MCF 10A (cell line): ENCODE measurements around the gene LCE6A. TPM values are rescaled to one million over a fixed set of nuclear protein-coding genes. Genes with fewer than 3 reads are reported as not detected.

Source experiments
- BruUV-seq: library from RNA; stranded (reverse); fragments of 400-500 nt; replicated peaks from 2 replicates; lab custom pipeline; 2021; lab: Mats Ljungman, UMichigan
- CTCF ChIA-PET: fragments of 300-600 bp; sonication (Branson Sonifier 250); formaldehyde crosslinking; extraction: SDS; loops from one replicate; lab custom pipeline; 2021; ENCODE audit warnings: antibody characterized with exemption, inconsistent platforms; lab: Yijun Ruan, JAX
- POLR2A ChIA-PET: fragments of 300-600, 350-650 bp; sonication (Branson Sonifier 250); formaldehyde crosslinking; extraction: SDS; loops from one replicate; lab custom pipeline; 2020; ENCODE audit warnings: antibody characterized with exemption, inconsistent platforms; lab: Yijun Ruan, JAX
- DNase-seq: peaks from one replicate; pipeline ENCODE4 v3.0.0-alpha.2; 2018; ENCODE audit not compliant: unreplicated experiment
- H3K27ac Mint-ChIP-seq: one replicate; pipeline ENCODE4 v1.8.0; 2022; ENCODE audit warnings: mild to moderate bottlenecking, low read depth, mixed read lengths; ENCODE audit not compliant: unreplicated experiment
- H3K27me3 Mint-ChIP-seq: one replicate; pipeline ENCODE4 v1.8.0; 2022; ENCODE audit warnings: mixed read lengths; ENCODE audit not compliant: insufficient read depth, unreplicated experiment
- H3K36me3 Mint-ChIP-seq: one replicate; pipeline ENCODE4 v1.8.0; 2022; ENCODE audit warnings: mild to moderate bottlenecking, moderate library complexity, mixed read lengths; ENCODE audit not compliant: insufficient read depth, unreplicated experiment
- H3K4me1 Mint-ChIP-seq: one replicate; pipeline ENCODE4 v1.8.0; 2022; ENCODE audit warnings: mixed read lengths; ENCODE audit not compliant: insufficient read depth, unreplicated experiment
- H3K4me3 Mint-ChIP-seq: one replicate; pipeline ENCODE4 v1.8.0; 2022; ENCODE audit warnings: mild to moderate bottlenecking, moderate library complexity, mixed read lengths; ENCODE audit not compliant: unreplicated experiment
- H3K9me3 Mint-ChIP-seq: one replicate; pipeline ENCODE4 v1.8.0; 2022; ENCODE audit warnings: mixed read lengths; ENCODE audit not compliant: unreplicated experiment
- CTCF ChIP-seq: fragments of 200-600 bp; IDR thresholded peaks from one replicate; pipeline ENCODE4 v1.8.0; 2022; ENCODE audit warnings: antibody characterized with exemption, mild to moderate bottlenecking; ENCODE audit not compliant: unreplicated experiment
- intact Hi-C: fragments of 100-400 bp; cut with micrococcal nuclease; formaldehyde crosslinking; loops from 2 replicates; pipeline ENCODE4 v1.14.1; 2022
- total RNA-seq: library from RNA; stranded (reverse); gene quantifications from 2 replicates; pipeline ENCODE4 v1.2.3, GENCODE V29; 2022

The LCE6A gene
- total RNA-seq, 1 experiment from 2014 or later, result not detected

GRCh38 chr1:152880907-152881306, 38.3 kb downstream of the LCE6A start:
- no peak overlapping the region for H3K4me3 Mint-ChIP-seq
- H3K9me3 Mint-ChIP-seq, result no peaks in the 10 kb centered on the region
- no peak for TF ChIP-seq CTCF
- H3K27ac Mint-ChIP-seq, result no peak overlapping the region
- peaks cover 40% of the 10 kb centered on the region for H3K4me1 Mint-ChIP-seq
- ChIA-PET CTCF (interaction anchor here (1.1 to 3.0 kb wide), 3 partner anchors 10 to 46 kb away, joined by 4 to 18 read pairs (median 13); no protein-coding TSS in a partner anchor), POLR2A (no interaction called here)
- no TSS peak for BruUV-seq
- no peak for DNase-seq
- no peaks in the 10 kb centered on the region for H3K27me3 Mint-ChIP-seq
- intact Hi-C loops, result no loop called here
- H3K36me3 Mint-ChIP-seq, result no peaks in the 10 kb centered on the region

GRCh38 chr1:152884085-152884484, 41.4 kb downstream of the LCE6A start:
- no TSS peak for BruUV-seq
- POLR2A ChIA-PET, result interaction anchor here (0.9 to 1.3 kb wide), 3 partner anchors 23 to 301 kb away, joined by 3 to 4 read pairs (median 4); partner anchors contain the start of gene IVL
- CTCF ChIA-PET, result interaction anchor here (1.5 to 5.0 kb wide), 5 partner anchors 12 to 309 kb away, joined by 3 to 37 read pairs (median 6); no protein-coding TSS in a partner anchor
- H3K36me3 Mint-ChIP-seq, result no peaks in the 10 kb centered on the region
- no peak overlapping the region for H3K4me3 Mint-ChIP-seq
- DNase-seq, result peak; percentile 65
- H3K9me3 Mint-ChIP-seq, result no peaks in the 10 kb centered on the region
- intact Hi-C loops, result no loop called here
- H3K27me3 Mint-ChIP-seq, result no peaks in the 10 kb centered on the region
- peaks cover 65% of the 10 kb centered on the region for H3K4me1 Mint-ChIP-seq
- no peak for TF ChIP-seq CTCF
- peak overlapping the region; percentile 25 for H3K27ac Mint-ChIP-seq

- no TSS peak for BruUV-seq
- POLR2A ChIA-PET, result interaction anchor here (0.7 to 1.3 kb wide), 5 partner anchors 12 to 301 kb away, joined by 3 to 4 read pairs (median 4); partner anchors contain the start of gene IVL
- peaks cover 65% of the 10 kb centered on the region for H3K4me1 Mint-ChIP-seq
- no peak for DNase-seq
- no peaks in the 10 kb centered on the region for H3K9me3 Mint-ChIP-seq
- peak overlapping the region; percentile 25 for H3K27ac Mint-ChIP-seq
- no peak overlapping the region for H3K4me3 Mint-ChIP-seq
- intact Hi-C loops, result no loop called here
- TF ChIP-seq CTCF, result no peak
- H3K27me3 Mint-ChIP-seq, result no peaks in the 10 kb centered on the region
- H3K36me3 Mint-ChIP-seq, result no peaks in the 10 kb centered on the region
- CTCF ChIA-PET, result interaction anchor here (1.9 to 5.0 kb wide), 3 partner anchors 13 to 308 kb away, joined by 6 to 37 read pairs (median 23); no protein-coding TSS in a partner anchor
Observed at GRCh38 chr1:152884506-152884905, 41.9 kb downstream of the LCE6A start.

GRCh38 chr1:152884966-152885624, 42.4 kb downstream of the LCE6A start:
- no TSS peak for BruUV-seq
- Mint-ChIP-seq H3K9me3 (no peaks in the 10 kb centered on the region), H3K27ac (peak overlapping the region; percentile 25), H3K4me1 (peaks cover 60% of the 10 kb centered on the region), H3K27me3 (no peaks in the 10 kb centered on the region), H3K36me3 (no peaks in the 10 kb centered on the region), H3K4me3 (no peak overlapping the region)
- CTCF ChIA-PET, result interaction anchor here (1.9 to 5.0 kb wide), 3 partner anchors 13 to 308 kb away, joined by 6 to 37 read pairs (median 23); no protein-coding TSS in a partner anchor
- intact Hi-C loops, result no loop called here
- DNase-seq, result peak; percentile 90
- POLR2A ChIA-PET, result interaction anchor here (0.7 to 1.3 kb wide), 3 partner anchors 11 to 148 kb away, joined by 3 to 4 read pairs (median 4); partner anchors contain the start of gene IVL
- TF ChIP-seq CTCF, result no peak
